GM18867 (cell line): ENCODE measurements around the gene FAHD2A.
"Not testable (repeated sequence)": the region's sequence is repeated elsewhere in the genome, so short reads cannot be mapped to it uniquely, and the experiment has no call there.

Experiments used
- ATAC-seq: cut with Tn5 transposase; IDR thresholded peaks from one replicate; pipeline ENCODE4 v1.9.1; 2021; ENCODE audit warnings: mild to moderate bottlenecking, moderate library complexity; ENCODE audit not compliant: unreplicated experiment

Gene FAHD2A

DNA sequence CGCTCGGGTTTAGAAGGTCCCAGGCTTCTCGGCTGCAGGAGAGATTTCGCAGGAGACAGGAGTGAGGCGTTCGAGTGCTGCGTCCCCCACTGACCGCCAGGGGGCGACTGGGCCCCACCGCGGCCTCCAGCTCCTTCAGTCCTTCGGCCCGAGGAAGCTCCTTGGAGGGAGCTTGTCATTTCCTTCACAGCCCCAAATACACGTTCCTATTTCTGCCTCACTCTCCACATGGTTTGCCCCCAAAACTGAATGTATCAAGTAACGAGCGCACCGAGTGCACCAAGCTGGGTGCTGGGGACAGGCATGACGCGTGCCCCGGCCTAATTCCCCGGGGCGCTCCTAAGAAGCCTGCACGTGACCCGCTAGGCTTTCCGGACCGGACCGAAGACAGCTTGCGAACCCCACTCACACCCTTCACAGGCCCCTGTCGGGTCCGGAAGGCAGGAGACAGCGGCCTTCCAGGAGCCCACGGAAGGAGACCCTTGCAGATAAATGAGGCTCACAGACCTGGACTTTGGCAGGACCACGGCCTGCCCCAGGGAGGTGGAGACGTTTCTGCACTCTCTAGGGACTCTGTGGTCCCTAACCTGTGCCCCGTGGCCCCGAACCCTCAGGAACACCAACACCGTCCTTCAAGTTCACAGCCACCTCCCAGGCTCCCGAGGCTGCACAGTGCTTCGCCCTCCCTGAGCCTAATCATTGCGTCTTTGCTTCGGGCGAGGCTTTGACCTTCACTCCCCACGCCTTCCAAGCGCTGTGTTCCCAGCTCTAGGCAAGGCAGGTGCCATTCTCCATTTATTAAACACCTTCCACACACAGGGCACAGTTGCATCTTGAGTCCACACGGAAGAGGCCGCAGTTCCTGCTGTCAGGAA is 13.0 kb upstream of the FAHD2A start:
- peak; percentile 72 for ATAC-seq

DNA sequence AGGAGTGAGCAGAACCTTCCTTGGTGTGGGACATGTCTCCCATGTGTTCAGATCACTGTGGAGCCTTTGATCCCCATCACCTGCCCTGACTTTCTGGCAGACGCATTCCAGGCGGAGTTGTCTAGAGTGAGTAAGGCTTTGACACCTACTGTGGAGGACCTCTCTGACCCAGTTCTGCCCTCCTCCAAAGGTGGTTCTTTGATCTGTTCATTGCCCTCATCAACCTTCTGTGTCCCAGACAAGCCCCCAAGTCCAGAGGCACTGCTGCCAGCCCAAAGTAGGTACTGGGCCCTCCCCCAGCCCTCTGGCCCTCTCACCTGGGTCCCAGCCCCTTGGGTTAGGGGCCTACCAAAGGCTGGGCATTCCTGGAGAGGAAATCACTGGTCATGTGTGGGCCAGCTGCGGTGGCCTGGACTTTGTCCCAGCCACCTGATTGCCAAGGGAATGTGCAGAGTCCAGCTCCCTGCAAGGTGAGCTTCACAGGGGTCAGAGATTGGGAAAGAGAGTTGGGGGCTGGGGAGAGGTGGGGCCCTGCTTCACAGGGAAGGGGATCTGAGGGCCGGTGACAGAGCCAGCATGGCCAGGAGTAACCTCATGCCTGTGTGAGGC is 12.1 kb upstream of the FAHD2A start:
- ATAC-seq: no peak

DNA sequence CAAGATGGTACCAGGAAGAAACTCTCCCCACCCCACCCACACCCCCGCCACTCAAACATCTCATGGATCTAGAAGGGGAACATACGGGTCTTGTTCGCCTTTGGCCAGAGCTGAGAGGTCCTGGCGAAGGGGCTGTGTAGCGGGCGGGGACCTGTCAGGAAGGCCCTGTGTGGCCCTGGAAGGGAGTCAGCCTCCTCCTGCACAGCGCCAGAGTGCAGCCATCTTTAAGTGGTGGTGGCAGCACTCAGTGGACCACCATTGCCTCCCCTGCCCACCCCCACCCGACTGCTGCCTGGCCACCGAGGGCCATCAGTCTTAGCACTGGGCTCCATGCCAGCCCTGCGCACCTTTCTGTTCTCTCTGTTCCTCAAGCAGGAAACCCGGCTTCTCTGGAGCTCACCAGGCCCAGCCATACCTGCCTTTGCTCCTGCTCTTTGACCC is 11.6 kb upstream of the FAHD2A start:
- ATAC-seq: no peak

DNA sequence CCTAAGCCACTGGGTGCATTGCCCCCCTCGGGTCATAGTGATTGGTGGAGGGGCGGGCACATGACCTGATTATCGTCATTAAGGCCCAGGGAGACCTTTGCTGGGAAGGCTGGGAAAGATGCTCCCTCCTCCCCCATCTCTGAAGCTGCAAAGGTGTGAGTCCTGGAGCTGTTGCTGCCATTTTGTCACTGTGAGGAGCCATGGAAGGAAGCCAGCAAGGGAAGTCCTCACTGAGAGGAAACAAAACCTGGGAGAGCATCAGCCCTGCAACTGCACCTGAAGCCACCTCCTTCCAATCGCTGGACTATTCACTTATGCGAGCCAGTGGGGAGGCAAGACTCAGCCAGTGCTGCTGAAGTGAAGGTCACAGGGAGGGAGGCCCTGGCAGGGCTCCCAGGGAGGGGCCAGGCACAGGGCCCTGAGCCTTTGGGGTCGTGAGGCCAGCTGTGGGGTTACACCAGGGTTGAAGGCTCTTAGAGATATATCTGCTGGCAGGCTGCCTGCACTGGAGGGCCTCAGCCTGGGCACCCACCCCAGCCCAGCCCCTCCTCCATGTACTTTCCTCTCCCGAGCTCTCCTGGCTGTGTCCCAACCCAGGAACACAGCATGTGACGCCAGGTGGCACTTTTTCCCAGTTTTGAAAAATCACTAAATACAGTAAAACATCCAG is 10.7 kb upstream of the FAHD2A start:
- ATAC-seq: no peak

DNA sequence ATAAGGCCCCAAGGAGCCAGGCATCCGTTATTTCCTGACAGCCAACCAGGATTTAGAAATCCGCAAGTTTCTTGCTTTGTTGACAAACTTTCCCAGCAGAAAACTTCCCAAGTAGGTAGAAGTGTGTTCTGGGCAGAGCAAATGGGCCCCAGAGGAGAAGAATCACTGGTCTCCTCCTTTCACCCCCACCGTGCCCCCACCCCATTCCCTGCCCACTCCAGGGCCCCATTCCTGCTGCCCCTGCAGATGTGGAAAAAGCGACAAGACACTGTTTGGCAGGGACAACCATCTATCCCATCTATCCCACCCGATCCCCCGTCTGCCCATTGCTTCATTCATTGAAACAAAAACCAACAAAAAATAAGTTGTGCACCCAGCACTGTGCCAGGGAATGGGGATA is 10.2 kb upstream of the FAHD2A start:
- no peak for ATAC-seq

DNA sequence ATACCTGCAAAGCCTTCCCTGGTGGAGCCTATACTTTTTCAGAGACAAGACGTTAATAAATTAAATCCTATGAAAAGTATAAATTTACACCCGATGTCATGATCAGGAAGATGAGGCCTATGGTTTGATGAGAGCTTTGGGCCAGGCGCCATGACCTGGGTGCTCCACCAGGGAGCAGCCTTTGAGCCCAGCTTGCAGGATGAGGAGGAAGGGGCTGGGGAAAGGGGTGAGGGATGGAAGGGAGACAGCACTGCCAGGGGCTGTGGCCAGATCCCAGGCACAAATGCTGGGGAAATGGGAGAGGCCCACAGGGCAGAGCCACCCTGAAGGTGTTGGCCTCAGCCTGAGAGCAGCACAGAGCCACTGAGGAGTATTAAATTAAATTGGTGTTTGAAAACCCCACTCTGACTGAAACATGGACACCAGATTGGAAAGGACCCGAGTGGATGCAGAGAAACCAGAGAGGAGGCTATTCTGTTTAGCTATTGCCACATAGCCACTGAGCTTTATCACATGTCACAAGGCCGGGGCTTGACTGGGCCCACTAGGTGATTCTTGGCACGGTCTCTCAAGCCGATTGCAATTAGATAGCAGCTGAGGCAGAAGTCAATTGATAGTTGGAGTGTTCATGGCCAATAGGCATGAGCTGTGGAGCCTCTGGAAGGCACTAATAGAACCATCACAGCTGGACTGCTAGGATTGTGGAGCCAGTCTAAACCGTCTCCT is 9.6 kb upstream of the FAHD2A start:
- ATAC-seq: no peak

DNA sequence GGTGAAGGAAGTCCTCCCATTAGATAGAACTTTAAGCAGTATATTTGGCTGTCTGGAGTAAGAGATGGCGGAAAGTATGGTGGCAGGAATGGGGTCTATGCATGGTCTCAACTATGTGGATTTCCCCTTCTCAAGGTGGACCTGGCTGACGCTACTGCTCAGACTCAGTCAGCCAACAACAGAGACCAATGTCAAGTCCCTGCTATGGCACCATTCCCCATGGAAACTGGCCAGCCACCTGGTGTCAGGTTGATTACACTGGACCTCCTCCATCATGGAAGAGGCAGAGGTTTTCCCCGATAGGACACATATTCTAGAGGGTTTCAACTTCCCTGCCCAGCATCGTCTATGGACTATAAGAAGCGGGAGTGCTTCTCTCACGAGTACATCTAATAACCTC is 8.6 kb upstream of the FAHD2A start:
- ATAC-seq: no peak

DNA sequence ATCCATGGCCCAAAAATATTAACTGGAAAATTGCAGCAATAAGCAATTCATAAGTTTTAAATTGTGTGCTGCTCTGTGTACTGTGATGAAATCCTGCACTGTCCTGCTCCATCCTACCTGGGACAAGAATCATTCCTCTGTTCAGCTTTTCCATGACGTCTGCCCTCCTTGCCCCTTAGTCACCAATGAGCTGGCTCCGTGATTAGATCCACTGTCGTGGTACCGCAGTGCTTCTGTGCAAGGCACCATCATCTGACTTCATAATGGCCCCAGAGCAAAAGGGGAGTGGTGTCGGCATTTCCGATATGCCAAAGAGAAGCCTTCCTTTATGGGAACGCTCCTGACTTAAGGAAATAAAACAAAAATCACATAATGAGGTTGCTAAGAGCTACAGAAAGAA is 3.4 kb upstream of the FAHD2A start:
- no peak for ATAC-seq

DNA sequence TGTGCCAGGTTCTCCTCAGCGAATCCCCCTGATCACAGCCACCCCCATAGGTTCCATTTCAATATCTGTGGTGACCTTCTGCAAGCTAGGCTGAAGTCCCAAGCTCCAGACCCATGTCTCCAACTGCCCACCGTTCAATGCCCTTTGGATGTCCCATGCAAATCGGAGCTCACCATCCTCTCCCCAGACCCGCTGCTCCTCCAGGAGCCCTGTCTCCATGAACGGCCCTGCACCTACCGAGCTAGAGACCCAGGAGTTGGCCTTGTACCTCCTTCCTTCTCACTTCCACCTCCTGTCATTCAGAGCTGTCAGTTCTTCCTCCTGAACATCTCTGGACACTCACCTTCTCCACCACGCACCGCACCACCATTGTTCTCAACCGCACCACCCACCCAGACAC is 1.0 kb upstream of the FAHD2A start:
- ATAC-seq: no peak

DNA sequence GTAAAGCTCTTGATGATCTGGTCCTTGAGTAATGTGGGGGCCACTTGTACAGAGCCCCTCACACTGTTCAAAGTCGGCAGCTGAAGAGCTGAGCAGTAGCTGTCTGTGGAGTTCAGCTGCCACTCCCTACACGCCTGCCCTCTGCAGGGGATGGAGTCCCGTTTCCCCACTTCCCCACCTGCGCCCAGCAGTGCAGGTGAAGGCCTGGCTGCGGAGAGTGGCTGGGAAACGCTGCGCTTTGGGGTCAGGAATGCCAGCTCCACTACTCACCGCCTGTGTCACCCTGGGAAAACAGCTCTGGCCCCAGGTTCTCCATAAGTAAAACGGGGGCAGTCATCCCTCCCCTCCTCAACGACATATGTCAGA is 521 bp upstream of the FAHD2A start:
- peak; percentile 18 for ATAC-seq

DNA sequence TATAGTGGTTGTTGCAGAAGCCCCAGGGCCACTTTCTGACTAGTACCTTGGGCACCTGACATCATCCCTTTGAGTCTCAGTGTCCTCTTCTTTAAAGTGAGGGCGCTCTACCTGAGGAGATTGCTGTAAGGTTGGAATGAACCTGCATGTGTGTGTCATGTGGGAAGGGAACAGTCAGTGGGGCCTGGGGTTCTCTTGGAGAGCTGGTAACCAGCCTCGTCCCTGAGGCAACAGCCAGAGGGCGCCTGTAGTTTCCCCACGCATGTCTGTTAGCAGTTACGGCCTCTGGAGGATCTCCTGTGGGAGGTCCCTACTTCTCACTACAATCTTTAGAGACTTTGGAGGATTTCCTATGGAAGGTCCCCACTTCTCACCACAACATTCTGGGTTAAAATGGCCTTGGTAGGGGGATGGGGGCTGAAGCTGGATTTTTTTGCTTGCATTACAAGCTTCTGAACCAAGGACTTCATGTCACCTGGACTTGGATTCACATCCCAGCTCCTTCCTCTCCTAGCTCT is 755 bp downstream of the FAHD2A start:
- ATAC-seq: peak; percentile 31

DNA sequence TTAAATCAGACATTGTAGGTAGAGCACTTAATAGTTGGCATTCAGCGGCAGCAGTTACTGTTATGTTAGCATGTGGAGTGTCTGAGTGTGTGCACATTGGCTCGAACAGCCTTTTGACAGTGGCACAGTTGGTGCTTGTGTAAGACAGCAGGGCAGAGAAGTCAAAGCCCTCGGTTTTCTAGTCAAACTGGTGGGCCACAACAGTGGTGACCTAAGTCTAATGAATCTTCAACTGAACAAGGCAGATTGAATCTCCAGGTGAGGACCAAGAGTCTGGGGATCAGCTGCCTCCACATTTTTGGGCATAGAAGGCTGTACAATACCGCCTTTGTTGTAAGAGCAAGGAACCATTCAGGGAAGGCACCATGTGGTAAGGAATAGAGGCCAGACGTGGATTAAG is 1.3 kb downstream of the FAHD2A start:
- not testable (repeated sequence) for ATAC-seq

DNA sequence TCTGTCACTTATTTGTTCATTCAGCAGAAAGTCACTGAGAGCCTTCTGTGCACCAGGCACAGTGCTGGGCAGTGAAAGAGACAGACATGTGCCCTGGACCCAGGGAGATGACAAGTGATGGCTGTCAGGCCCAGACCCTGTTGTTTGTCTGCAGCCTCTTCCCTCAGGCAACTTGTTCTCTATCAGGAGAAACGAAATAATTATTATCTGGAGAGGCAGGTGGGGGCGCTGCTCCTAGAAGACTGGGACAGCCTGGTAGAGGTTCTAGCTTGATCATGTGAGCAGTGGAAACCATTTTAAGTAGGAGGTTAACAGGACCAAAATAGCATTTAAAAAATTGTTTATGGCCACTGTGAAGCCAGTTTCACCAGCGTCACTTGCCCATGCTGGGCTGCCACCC is 2.2 kb downstream of the FAHD2A start:
- not testable (repeated sequence) for ATAC-seq

DNA sequence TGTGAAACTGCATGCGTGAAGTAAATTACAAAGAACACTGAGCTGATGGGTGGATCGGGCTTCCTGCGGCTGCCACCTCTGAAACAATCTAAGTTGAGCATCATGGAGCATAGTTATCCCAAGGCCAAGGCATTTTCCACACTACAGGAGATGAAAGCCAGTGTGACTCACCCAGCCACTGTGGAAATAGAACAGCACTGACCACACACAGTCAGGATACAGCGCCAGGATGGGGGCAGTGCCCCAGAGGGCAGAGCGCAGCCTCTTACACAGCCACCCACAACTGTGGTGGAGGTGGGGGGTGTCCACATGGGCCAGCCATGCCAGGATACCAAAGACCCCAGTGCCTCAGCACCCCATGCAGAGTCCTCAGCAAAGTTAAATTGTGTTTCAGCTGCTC is 8.7 kb downstream of the FAHD2A start:
- not testable (repeated sequence) for ATAC-seq

DNA sequence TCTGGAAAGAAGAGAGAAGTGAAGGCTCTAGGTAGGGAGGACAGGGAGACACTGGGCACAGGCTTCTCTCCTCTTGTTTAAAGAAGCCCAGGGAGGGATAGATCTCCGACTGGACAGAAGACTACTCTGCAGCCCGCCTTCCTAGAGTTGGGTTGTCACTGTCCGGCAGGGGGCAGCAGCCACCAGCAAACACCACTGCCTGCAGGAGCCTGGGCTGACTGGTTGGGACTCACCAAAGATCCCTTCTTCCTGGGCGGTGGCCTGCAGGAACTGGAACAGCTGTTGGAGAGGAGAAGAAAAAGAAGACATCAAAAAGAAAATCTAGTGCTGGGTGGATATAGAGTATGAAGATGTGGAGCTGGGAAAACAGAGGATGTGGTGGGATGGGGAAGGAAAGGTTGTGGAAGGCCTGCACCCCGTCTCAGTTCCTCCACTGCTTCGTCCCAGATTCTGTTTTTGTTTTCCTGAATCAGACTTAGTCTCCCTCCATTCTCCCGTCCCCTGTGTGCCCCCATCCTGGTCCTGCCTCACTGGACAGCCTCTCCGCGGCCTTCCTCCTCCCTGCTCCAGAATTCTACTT is 11.6 kb downstream of the FAHD2A start:
- peak; percentile 89 for ATAC-seq

DNA sequence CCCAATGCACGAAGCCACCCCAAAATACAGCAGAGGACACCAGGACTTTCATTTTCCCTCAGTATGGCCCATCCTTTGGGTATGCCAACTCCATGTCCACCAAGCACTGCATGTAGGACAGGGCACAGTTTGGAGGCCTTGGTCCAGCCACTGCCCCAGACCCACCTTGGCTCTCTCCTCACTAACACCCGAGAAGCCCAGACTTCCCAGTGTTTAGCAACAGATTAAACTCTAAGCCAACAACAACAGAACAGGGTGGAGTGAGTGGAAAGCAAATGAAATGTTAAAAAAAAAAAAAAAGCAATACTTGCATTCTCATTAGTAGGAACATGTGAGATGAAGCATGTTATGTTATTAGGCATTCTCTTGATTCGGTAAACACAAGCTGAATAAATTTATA is 12.6 kb downstream of the FAHD2A start:
- not testable (repeated sequence) for ATAC-seq

DNA sequence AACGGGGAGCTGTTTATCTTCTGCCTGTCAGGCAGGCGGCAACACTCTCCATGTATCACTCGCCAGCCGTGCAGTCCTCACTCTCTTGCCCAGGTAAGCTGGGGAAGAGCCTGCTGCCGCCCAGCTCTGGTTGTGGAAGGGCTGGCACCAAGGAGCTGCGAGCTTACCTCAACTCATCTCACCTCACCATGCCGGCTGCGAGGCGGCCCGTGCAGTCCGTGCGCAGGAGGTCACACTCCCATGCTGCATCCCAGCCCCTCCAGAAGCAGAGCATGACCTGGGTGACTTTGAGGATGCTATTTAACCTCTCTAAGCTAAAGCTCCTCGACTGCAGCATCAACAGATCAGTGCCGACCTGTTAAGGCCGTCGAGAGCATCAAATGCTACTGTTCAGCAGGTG is 13.1 kb downstream of the FAHD2A start:
- ATAC-seq: not testable (repeated sequence)

DNA sequence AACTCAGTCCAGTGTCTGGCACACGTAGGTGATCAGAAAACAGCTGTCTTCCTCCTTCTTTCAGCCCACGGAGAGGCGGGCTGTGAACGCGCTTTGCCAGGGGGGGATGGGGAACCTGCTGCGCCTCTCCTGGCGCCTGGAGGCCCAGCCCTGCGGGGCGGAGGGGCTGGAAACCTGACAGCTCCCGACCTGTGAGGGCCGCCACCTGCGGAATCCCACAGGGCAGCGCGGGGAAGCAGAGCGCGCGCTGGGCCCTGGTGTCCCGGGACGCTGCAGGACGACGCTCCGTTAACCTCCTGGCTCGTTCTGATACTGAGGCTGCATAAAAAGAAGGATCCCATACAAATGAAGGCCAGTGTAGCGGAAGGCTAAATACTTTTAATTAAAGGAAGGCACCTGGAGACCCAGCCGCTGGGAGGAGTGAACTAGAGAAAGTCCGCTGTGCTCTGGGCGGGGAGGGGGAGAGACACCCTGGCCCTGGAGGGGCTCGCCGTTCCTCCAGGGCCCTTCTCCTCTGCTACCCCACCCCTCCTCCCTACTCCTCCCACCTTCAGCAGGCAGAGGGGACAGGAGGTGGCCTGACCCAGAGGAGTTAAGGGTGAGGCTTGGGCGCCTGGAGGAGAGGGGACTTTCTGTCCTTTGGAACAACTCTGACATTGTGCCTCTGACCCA is 24.8 kb downstream of the FAHD2A start:
- not testable (repeated sequence) for ATAC-seq

DNA sequence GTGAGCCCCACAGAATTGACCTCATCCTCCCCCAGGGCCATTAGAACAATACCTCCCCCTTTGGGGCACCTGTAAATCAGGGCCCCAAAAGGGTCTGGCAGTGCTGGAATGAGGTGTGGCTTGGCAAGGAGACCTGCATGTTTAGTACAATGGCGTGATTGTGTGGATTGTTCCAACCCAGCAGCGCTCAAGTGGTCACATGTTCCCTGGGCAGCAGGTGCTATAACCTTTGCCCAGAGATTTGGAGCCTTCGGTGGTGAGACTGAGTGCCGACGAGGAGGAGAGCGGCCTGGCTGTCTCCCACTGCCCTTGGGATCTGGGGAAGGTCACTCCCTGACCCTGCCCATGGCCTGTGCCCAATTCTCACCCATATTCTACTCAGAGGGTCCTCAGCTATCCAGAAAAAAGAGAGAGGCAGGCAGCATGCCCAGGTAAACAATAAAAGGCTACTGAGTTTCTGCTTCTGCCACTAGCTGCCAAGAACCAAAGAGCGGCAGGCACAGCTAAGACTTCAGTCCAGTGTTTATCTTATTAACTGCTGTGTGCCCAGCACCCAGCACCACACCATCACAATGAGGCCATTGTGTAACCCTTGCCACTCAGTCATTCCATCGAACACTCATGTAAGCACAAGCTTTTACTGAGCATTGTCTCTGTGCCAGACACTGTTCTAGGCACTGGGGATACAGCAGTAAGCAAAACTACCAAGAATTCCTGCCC is 27.4 kb downstream of the FAHD2A start:
- not testable (repeated sequence) for ATAC-seq
